GM11168 (cell line): ENCODE measurements around the gene SHLD1.

Experiments used
- in situ Hi-C: fragments of 300-500 bp; cut with MboI; formaldehyde crosslinking; loops from one replicate; pipeline ENCODE4 v1.12.0; 2022; ENCODE audit warnings: low sequenced_read_pairs; ENCODE audit not compliant: unreplicated experiment

Gene SHLD1

DNA sequence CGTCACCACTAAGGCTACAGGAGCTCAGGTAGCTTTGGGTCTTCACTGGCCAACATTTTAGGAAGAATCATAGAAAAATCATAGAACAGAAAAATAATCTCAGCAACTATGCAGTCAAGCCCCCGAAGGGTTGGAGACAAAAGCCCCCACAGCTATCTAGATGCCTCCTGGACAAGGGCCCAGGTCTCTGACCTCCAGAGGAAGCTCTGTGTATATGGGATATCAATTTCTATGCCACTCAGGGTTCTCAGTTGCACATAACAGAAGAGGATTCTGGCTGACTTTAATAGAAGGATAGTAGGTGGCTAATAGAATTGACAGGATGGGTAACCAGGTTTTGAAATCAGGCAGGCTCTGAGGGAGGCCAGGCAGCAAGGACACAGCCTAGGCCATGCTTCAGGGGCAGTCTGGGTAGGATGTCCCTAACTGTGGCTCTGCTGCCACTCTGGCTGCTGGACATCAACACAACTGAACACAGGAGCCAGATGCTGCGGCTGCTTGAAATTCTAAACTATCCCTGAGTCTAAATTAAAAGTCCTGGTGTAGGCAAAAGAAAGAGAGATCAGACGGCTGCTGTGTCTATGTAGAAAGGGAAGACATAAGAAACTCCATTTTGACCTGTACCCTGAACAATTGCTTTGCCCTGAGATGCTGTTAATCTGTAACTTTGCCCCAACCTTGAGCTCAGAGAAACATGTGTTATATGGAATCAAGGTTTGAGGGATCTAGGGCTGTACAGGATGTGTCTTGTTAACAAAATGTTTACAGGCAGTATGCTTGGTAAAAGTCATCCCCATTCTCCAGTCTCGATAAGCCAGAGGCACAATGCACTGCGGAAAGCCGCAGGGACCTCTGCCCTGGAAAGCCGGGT, 134.5 kb downstream of the SHLD1 start:
- in situ Hi-C loops, result no loop called here

GRCh38 chr20:5885866-5886265, 135.7 kb downstream of the SHLD1 start:
- in situ Hi-C loops, result no loop called here

DNA sequence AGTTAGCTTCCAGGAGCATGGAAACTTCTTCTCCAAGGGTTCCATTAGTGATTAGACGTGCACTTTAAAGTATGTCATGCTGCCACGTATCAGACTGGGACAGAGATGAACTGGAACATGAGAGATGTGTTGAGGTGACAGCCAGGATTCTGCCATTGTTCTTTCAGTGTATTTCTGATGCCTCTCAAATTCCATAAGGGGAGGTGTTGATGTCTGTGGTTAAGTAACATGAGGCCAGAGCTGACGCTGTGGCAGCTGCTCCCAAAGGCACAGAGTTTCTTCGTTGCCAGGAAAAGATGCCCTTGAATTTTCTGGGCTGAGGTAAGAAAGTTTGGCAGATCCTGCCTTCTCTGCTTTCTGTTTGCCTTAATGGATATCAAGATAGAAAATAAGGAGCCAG, 136.6 kb downstream of the SHLD1 start:
- in situ Hi-C loops, result no loop called here

- in situ Hi-C loops, result no loop called here
These were observed 137.2 kb downstream of the SHLD1 start for GRCh38 chr20:5887386-5887785.

- in situ Hi-C loops, result no loop called here
These were observed 137.8 kb downstream of the SHLD1 start for GRCh38 chr20:5888041-5888440.

DNA sequence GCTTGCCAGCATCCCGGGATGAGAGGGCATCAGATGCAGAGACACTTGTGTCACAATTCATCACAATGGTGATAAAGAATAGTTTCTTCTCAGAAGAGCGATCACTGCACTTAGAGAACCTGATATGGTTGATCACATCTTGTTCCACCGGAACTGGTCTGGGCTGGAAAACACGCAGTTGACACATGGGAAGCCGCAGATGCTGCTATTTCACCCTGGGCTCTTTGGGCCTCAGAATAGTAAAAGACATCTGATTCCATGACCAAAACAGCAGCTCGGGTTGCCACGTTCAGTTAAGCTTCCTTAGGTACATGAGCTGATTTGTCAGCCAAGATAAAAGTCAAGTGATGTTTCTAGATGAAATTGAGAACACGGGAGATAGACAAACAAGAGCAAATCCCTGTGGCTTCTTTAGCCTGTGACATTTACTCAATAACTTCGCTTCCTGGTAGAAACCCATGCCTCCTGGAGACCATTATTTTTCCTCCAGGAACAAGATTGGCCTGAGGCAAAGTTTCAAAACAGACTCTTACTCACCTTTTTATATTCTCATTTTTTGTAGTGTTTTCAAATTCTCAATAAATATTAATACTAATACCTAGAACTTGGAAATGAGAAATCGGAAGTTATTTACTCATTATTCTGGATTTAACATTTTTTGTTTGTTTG, 140.7 kb downstream of the SHLD1 start:
- in situ Hi-C loops, result no loop called here

GRCh38 chr20:5893052-5893451, 142.9 kb downstream of the SHLD1 start:
- in situ Hi-C loops, result no loop called here

- in situ Hi-C loops, result no loop called here
These were observed 143.4 kb downstream of the SHLD1 start for GRCh38 chr20:5893621-5894020.

GRCh38 chr20:5895626-5896025, 145.4 kb downstream of the SHLD1 start:
- in situ Hi-C loops, result no loop called here

GRCh38 chr20:5899444-5899843, 149.2 kb downstream of the SHLD1 start:
- in situ Hi-C loops, result no loop called here

GRCh38 chr20:5900908-5901307, 150.7 kb downstream of the SHLD1 start:
- in situ Hi-C loops, result no loop called here

GRCh38 chr20:5908981-5909380, 158.8 kb downstream of the SHLD1 start:
- in situ Hi-C loops, result no loop called here

- in situ Hi-C loops, result no loop called here
These were observed 160.0 kb downstream of the SHLD1 start for GRCh38 chr20:5910186-5910585.

DNA sequence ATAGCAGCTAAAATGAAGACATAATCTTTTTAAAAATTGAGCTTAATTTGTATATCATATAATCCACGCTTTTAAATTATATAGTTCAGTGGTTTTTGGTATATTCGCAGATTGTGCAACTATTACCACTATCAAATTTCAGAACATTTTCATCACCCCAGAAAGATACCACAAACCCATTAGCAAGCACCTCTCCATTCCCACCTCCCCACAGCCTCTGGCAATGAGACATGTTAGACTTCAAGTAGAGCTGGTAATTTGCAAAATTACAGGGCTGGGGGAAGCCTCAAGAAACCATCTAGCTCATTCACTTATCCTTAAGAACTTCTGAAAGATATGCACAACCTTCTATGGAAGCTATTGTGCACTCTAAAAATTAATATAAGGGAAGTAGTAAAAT, 163.0 kb downstream of the SHLD1 start:
- in situ Hi-C loops, result no loop called here
